HG03135 (cell line): ENCODE measurements around the gene LARP4.
"Not testable (repeated sequence)": the region's sequence is repeated elsewhere in the genome, so short reads cannot be mapped to it uniquely, and the experiment has no call there.

Source experiments
- ATAC-seq: cut with Tn5 transposase; IDR thresholded peaks from one replicate; pipeline ENCODE4 v1.9.1; 2021; ENCODE audit warnings: mild to moderate bottlenecking, moderate library complexity; ENCODE audit not compliant: unreplicated experiment

The LARP4 gene

GRCh38 chr12:50477241-50477832, 76.7 kb downstream of the LARP4 start:
- ATAC-seq: no peak

- no peak for ATAC-seq
These were observed 81.9 kb downstream of the LARP4 start for GRCh38 chr12:50482571-50482970.

DNA sequence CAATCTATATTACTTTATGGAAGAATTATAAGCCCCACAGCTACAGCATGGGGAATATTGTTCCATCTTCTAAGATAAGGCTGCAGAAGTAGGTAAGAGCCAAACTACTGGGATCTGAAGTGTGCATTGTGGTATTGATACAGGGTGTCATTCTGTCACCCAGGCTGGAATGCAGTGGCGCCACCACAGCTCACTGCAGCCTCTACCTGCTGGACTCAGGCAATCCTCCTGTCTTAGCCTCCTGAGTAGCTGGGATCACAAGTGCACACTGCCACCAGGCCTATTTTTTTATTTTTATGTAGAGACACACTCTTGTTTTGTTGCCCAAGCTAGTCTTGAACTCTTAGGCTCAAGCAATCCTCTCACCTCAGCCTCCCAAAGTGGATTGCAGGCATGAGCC, 82.8 kb downstream of the LARP4 start:
- ATAC-seq: no peak

DNA sequence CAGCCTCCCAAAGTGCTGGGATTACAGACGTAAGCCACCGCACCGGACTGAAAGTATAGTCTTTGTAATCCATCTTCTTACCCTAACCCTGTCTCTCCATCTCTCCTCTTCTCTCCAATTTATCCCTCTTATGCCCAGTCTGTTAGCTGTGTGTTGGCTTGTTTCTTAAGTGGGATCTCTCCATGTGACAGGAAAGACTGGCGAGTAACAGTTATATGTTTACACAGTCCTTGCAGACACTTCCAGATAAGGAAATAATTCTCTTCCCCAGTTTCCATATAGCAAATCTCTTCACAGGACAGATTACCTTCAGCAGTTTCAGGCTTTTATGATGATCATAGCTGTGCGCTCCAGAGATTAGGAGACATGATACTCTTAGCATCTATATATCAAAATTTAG, 88.1 kb downstream of the LARP4 start:
- no peak for ATAC-seq

- ATAC-seq: not testable (repeated sequence)
These were observed 97.4 kb downstream of the LARP4 start for GRCh38 chr12:50498119-50498518.

DNA sequence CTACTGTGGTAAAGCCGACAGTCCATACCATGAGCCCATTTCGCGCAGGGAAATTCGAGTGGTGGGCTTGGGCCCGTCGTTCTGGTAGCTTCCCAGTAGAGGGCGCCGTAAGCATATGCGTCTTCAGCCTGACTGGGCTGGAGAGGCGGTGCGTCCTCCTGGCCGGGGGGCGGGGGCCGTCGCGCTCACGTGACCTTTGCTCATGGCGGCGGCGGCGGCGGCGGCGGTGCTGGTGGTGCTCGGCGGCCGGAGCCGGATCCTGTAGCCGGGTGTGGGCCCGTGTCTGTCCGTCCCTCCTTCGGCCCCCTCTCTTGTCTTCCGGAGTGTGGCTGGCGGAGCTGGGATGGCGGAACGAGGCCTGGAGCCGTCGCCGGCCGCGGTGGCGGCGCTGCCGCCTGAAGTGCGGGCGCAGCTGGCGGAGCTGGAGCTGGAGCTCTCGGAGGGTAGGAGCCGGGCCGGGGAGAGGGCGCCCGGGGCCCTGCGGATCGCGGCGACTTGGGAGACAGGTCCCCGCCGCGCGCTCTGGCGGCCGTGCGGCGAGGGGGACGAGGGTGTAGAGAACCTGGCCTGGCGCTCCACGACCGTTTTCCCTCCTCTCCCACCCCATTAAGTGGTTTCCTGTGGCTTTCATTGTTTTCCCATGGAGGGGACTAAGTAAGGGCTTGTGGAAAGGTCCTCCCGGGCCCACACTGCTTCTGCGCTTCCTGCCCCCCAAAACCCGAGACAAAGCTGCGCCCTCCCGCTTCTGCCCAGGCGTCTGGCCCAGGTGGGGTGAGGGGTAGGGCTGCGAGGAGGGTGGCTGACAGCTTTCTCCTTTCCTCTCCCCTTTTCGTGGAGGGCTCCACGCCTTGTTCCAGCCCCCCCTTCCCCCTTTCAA, 104.4 kb downstream of the LARP4 start, which contains the start of gene DIP2B:
TSS of gene DIP2B (plus strand) at position 188 of the 877 bp plus-strand sequence. CDS start at position 344, 156 bp downstream.
- ATAC-seq: peak; percentile 83

- ATAC-seq: no peak
These were observed 105.2 kb downstream of the LARP4 start for GRCh38 chr12:50505675-50506530.

DNA sequence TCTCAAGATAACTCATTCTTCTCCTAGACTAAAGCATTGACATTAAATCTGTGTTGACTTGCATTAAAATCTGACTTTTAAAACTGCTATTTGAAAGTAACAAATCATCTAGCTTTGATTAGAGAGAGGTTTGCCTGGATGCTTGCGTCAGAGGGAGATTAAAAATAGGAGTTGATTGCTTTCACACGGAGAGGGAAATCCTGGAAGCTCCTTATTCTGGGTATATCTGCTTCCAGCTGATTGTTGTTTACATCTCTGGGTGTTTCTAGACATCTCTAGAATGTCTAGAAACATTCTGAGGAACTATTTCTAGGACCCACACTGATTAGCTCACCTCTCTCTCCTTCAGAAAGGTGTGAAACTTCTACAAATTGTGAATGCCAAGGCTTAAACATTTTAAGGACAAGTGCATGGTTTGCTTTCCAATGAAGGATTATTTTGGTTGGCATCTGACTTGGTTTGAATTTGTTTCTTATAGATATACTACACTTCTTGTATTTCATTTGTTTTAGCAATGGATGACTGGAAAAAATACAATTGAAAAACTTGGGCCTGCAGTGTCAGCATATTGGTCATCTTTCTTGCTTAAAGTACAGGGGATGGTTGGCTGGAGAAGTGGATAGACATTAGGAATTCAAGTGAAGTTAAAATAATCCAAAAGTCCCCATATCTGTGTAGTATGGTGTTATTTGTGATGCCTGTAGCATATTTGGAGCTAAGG, 106.2 kb downstream of the LARP4 start:
- ATAC-seq: no peak

- ATAC-seq: no peak
These were observed 106.8 kb downstream of the LARP4 start for GRCh38 chr12:50507474-50507838.

DNA sequence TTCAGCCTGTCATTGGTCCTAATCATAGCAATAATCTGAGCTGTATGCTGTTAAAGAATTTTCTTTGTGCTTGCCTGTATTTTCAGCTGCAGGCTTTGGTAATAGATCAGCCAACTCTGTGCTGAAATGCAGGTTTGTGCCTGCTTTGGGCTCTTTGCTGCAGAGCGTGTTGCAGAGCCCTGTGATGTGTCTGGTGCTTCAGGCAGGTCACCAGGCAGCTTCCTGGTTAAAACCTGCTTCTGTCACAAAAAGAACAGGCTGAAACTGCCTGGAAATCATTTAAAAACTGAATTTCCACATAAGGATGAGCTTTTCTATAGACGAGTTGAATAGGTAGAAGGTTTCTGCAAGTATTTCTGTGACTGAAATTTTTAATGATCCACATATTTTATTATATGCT, 107.2 kb downstream of the LARP4 start:
- ATAC-seq: no peak

GRCh38 chr12:50508414-50508813, 107.7 kb downstream of the LARP4 start:
- ATAC-seq: no peak

DNA sequence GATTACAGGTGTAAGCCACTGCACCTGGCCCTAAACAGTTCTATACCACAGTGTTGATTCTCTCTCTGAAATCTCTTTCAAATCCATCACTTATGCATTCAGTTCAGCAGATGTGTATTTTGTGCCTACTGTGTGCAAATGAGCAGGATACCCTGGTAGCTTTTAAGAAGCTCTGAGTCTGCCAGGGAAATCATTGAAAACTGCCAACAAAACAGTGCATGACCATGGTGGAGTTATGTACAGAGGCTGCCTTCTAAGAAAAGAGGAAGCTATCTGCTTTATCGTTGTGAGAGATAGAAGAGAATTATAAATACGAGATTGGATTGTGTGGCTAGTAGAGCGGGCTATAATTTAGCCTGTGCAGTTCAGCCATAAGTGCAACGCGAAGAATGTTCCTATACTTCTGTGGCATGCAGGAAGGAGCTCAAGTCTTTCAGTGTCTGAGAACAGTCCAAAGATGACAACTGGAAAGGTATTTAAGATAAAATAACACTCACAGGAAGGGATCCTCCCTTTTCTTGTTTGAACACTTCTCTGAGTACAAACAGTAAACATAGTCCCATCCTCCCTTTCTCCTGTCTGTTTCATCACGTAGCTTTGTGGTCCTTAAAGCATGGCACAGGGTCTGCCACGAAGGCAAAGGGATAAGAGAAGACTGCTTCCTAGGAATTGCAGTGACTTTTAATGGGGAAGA, 108.4 kb downstream of the LARP4 start:
- ATAC-seq: no peak

DNA sequence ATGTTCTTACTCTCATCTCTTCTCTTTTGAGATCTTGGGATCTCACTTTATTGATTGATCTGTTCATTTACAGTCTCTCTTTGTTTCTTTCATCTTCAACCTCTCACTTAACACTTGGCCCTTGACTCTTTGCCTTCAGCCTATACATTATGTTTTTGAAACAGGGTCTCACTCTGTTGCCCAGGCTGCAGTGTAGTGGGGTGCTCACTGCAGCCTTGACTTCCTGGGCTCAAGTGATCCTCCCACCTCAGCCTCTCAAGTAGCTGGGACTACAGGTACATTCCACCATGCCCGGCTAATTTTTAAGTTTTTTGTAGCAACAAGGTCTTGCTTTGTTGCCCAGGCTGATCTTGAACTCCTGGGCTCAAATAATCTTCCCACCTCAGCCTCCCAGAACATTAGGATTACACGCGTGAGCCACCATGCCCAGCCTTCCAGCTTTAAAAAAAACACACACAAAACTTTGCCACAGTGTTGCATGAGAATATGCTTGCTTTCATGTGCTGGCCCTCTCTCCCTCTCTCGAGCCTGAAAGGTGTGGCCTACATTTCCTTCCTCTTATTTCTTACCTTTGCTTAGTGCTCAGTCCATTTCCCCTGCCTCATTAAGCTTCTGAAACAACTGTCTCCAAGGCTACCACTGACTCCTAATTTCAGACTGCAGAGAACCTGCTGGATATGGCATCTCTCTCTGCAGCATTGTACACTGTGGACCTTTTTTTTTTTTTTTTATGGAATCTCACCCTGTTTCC, 114.0 kb downstream of the LARP4 start:
- no peak for ATAC-seq

DNA sequence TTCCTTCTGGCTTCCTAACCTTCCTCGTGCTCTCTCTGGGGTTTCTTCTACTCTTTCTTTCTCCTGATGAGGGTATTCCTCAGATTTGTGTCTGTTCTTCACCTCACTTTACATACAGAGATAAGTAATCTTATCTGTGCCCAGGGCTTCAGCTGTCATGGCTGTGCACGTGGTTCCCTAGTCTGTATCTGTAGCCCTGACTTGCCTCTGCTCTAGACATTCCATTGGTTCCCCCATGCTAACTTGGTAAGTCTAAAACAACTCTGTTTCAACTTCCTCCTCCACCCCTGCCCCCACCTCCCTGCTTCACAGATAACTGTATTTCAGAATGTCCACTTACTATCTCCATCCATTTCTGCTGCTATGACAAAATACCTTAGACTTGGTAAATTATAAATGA, 114.9 kb downstream of the LARP4 start:
- no peak for ATAC-seq

DNA sequence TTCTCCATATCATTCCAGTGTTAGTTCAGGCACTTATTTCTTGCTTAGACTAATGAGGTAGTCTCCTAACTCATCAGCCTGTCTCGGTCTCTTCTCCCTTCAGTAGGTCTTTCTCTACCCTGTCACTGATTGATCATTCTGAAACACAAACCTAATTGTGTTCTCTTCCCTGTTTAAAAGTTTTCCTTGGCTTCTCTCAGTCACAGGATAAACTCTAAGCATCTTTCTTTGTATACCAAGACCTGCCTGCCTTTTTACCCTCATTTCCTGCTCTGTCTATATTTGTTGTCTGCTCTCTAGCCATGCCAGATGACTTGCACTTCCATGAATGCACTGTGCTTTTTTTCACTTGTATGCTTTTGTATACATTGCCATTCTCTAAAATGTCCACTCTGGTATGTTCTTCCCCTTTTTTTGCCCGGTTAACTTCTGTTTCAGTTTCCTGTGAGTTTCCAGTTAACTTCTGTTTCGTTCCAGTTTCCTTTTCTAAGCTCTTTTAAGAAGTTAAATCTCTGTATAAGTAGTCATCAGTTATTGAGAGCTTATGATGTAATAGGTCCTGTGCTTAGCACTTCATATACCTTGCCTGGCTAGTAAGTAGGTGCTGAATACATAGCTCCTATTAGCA, 116.8 kb downstream of the LARP4 start:
- peak; percentile 66 for ATAC-seq

DNA sequence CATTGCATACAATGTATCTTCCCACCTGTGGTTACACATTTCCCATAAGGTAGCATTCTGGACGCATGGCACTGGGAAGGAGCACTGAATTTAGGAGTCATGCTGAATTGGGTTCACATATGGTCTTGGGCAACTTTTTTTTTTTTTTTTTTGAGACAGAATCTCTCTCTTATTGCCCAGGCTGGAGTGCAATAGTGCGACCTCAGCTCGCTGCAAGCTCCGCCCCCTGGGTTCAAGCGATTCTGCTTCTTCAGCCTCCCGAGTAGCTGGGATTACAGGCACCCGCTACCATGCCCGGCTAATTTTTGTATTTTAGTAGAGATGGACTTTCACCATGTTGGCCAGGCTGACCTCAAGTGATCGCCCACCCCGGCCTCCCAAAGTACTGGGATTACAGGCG, 117.4 kb downstream of the LARP4 start:
- ATAC-seq: no peak

DNA sequence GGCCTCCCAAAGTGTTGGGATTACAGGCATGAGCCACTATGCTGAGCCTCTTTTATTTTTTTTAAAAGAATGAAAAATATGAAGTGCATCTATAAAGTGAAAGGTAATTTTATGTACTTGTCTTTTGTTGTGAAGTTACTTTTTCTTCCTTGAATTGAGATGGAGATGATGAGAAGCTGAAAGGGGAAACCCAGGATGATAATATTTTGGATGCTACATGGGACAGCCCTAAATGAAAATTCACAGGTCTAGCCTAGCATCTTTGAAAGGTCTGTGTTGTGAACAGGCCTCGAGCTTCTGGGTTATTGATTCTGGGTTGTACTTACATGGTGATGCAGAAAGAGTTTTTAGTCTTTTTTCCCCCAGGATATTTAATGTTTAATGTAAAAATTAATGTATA, 118.7 kb downstream of the LARP4 start:
- no peak for ATAC-seq

- no peak for ATAC-seq
These were observed 119.9 kb downstream of the LARP4 start for GRCh38 chr12:50520416-50521207.
